ENCODE results near the gene IPPK. TPM values are rescaled to one million over a fixed set of nuclear protein-coding genes. Genes with fewer than 3 reads are reported as not detected.

IPPK gene
- total RNA-seq, 1 experiment from 2014 or later, result 10.6 TPM

DNA sequence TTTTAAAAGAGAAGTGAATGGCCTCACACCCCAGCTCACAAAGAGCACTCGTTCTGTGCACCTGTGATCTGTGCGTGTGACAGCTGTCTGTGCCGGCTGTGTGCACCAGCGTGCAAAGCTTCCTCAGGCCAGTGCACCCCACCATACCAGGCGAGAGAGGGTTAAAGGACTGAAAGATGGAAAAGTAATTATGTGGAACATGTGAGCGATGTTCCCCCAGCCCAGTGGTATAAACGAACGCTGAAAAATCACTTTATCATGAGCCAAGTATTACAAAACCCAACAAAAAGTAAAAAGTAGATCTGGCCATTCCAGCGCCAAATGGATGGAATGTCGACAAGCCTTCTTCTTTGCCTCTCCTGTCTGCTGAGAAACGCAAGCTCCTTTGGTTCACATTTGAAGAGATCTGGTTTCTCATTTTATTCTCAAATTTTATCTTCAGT, 53.7 kb downstream of the IPPK start:
- no peaks in the 10 kb centered on the region for H3K79me2 ChIP-seq (ENCODE audit: low read length)
- H4K20me1 ChIP-seq (ENCODE audit: low read length), result no peaks in the 10 kb centered on the region
- POLR2A ChIA-PET (ENCODE audit: unreplicated experiment), result no interaction called here
- intact Hi-C loops (cut with micrococcal nuclease), result no loop called here
- no TSS peak for BruUV-seq (replicated peaks)
- H2AFZ ChIP-seq (ENCODE audit: low read length), result no peak overlapping the region
- H3K36me3 ChIP-seq (ENCODE audit: low read depth, low read length), result peaks cover 11% of the 10 kb centered on the region; the same call in 1 of the 2 replicates
- no peak overlapping the region for H3K27ac ChIP-seq (ENCODE audit: low read length)
- no peak overlapping the region for H3K4me3 ChIP-seq (ENCODE audit: low read length)
- H3K27me3 ChIP-seq (ENCODE audit: low read length), result no peaks in the 10 kb centered on the region
- no peaks in the 10 kb centered on the region for H3K9me3 ChIP-seq (ENCODE audit: low read length)
- H3K4me1 ChIP-seq (ENCODE audit: insufficient read depth, low read length), result no peaks in the 10 kb centered on the region
- H3K4me2 ChIP-seq (ENCODE audit: low read length), result no peak overlapping the region
- TF ChIP-seq EZH2phosphoT487 (IDR thresholded peaks at IDR 0.05; ENCODE audit: borderline replicate concordance, low read length) (no peak), CTCF (conservative IDR thresholded peaks at IDR 0.05; ENCODE audit: low read depth, low read length) (no peak), EZH2 (IDR thresholded peaks at IDR 0.05; ENCODE audit: low read length, unreplicated experiment) (no peak)
- no peaks in the 10 kb centered on the region for H3K9me2 ChIP-seq (replicated peaks; ENCODE audit: low read length)
- CTCF ChIA-PET, result no interaction called here
- no peaks in the 10 kb centered on the region for H3F3A ChIP-seq (ENCODE audit: low read length, unreplicated experiment)
- no peak for ATAC-seq
- DNase-seq, result no peak
- no peak overlapping the region for H3K9ac ChIP-seq (ENCODE audit: low read length)

- ATAC-seq (no peak), DNase-seq (no peak)
- intact Hi-C loops (cut with micrococcal nuclease), result no loop called here
- no peak overlapping the region for H2AFZ ChIP-seq (ENCODE audit: low read length)
- no peaks in the 10 kb centered on the region for H3K9me3 ChIP-seq (ENCODE audit: low read length)
- H3K27me3 ChIP-seq (ENCODE audit: low read length), result no peaks in the 10 kb centered on the region
- POLR2A ChIA-PET (ENCODE audit: unreplicated experiment), result no interaction called here
- H3K4me1 ChIP-seq (ENCODE audit: insufficient read depth, low read length), result no peaks in the 10 kb centered on the region
- TF ChIP-seq EZH2phosphoT487 (IDR thresholded peaks at IDR 0.05; ENCODE audit: borderline replicate concordance, low read length) (no peak), EZH2 (IDR thresholded peaks at IDR 0.05; ENCODE audit: low read length, unreplicated experiment) (no peak), CTCF (conservative IDR thresholded peaks at IDR 0.05; ENCODE audit: low read depth, low read length) (no peak)
- no peaks in the 10 kb centered on the region for H4K20me1 ChIP-seq (ENCODE audit: low read length)
- H3K36me3 ChIP-seq (ENCODE audit: low read depth, low read length), result peaks cover 11% of the 10 kb centered on the region; the same call in 1 of the 2 replicates
- H3F3A ChIP-seq (ENCODE audit: low read length, unreplicated experiment), result no peaks in the 10 kb centered on the region
- no TSS peak for BruUV-seq (replicated peaks)
- H3K4me2 ChIP-seq (ENCODE audit: low read length), result no peak overlapping the region
- H3K79me2 ChIP-seq (ENCODE audit: low read length), result no peaks in the 10 kb centered on the region
- H3K27ac ChIP-seq (ENCODE audit: low read length), result no peak overlapping the region
- no peak overlapping the region for H3K4me3 ChIP-seq (ENCODE audit: low read length)
- no peak overlapping the region for H3K9ac ChIP-seq (ENCODE audit: low read length)
- no peaks in the 10 kb centered on the region for H3K9me2 ChIP-seq (replicated peaks; ENCODE audit: low read length)
- CTCF ChIA-PET, result no interaction called here
Measured at GRCh38 chr9:92615790-92616189, 54.1 kb downstream of the IPPK start.

GRCh38 chr9:92614763-92615461, 55.0 kb downstream of the IPPK start:
- Histone ChIP-seq H3K9me2 (replicated peaks; ENCODE audit: low read length) (no peaks in the 10 kb centered on the region), H3F3A (ENCODE audit: low read length, unreplicated experiment) (no peaks in the 10 kb centered on the region), H3K4me2 (ENCODE audit: low read length) (no peak overlapping the region), H3K27me3 (ENCODE audit: low read length) (no peaks in the 10 kb centered on the region), H4K20me1 (ENCODE audit: low read length) (no peaks in the 10 kb centered on the region), H3K27ac (ENCODE audit: low read length) (no peak overlapping the region), H3K9me3 (ENCODE audit: low read length) (no peaks in the 10 kb centered on the region), H3K36me3 (ENCODE audit: low read depth, low read length) (peaks cover 11% of the 10 kb centered on the region; the same call in 1 of the 2 replicates), H3K4me1 (ENCODE audit: insufficient read depth, low read length) (no peaks in the 10 kb centered on the region), H2AFZ (ENCODE audit: low read length) (no peak overlapping the region), H3K4me3 (ENCODE audit: low read length) (no peak overlapping the region), H3K9ac (ENCODE audit: low read length) (no peak overlapping the region), H3K79me2 (ENCODE audit: low read length) (no peaks in the 10 kb centered on the region)
- CTCF ChIA-PET, result no interaction called here
- ATAC-seq (no peak), DNase-seq (no peak)
- no TSS peak for BruUV-seq (replicated peaks)
- no peak for TF ChIP-seq CTCF (conservative IDR thresholded peaks at IDR 0.05; ENCODE audit: low read depth, low read length)
- no peak for TF ChIP-seq EZH2 (IDR thresholded peaks at IDR 0.05; ENCODE audit: low read length, unreplicated experiment)
- TF ChIP-seq EZH2phosphoT487 (IDR thresholded peaks at IDR 0.05; ENCODE audit: borderline replicate concordance, low read length), result no peak
- POLR2A ChIA-PET (ENCODE audit: unreplicated experiment), result no interaction called here
- intact Hi-C loops (cut with micrococcal nuclease), result no loop called here
